ENCODE data around the gene GBA3. TPM values are rescaled to one million over a fixed set of nuclear protein-coding genes. Genes with fewer than 3 reads are reported as not detected.

GBA3 gene
- polyA plus RNA-seq, result not detected in 2 replicates
- polyA minus RNA-seq, result not detected in 2 replicates

- no peaks in the 10 kb centered on the region for H3K27me3 ChIP-seq (ENCODE audit: insufficient read depth, low read depth, low read length)
- H3K36me3 ChIP-seq (ENCODE audit: insufficient read depth, low read length), result no peaks in the 10 kb centered on the region
- no peaks in the 10 kb centered on the region for H3F3A ChIP-seq (ENCODE audit: insufficient read depth, low read length, poor library complexity, severe bottlenecking)
- H3K27ac ChIP-seq (ENCODE audit: low read length), result no peak within 1 kb of the TSS
- no peak within 1 kb of the TSS for H3K4me2 ChIP-seq (ENCODE audit: low read length)
- no peak within 1 kb of the TSS for H3K9ac ChIP-seq (ENCODE audit: low read length)
- no peak within 1 kb of the TSS for H3K4me3 ChIP-seq (ENCODE audit: low read length)
- TF ChIP-seq EZH2 (IDR thresholded peaks at IDR 0.05; ENCODE audit: borderline replicate concordance, insufficient read depth, low read length, poor library complexity, severe bottlenecking) (no peak), MXI1 (conservative IDR thresholded peaks at IDR 0.05; ENCODE audit: poor library complexity, severe bottlenecking) (no peak), POLR2AphosphoS5 (IDR thresholded peaks at IDR 0.05) (no peak), TAF1 (IDR thresholded peaks at IDR 0.05; ENCODE audit: low read depth) (no peak), SMC3 (conservative IDR thresholded peaks at IDR 0.05; ENCODE audit: poor library complexity) (no peak), RAD21 (conservative IDR thresholded peaks at IDR 0.05) (no peak), EP300 (conservative IDR thresholded peaks at IDR 0.05; ENCODE audit: poor library complexity, severe bottlenecking) (no peak), CTCF (IDR thresholded peaks at IDR 0.05; ENCODE audit: poor library complexity, severe bottlenecking) (no peak)
- TF ChIP-seq, protein P1, sequence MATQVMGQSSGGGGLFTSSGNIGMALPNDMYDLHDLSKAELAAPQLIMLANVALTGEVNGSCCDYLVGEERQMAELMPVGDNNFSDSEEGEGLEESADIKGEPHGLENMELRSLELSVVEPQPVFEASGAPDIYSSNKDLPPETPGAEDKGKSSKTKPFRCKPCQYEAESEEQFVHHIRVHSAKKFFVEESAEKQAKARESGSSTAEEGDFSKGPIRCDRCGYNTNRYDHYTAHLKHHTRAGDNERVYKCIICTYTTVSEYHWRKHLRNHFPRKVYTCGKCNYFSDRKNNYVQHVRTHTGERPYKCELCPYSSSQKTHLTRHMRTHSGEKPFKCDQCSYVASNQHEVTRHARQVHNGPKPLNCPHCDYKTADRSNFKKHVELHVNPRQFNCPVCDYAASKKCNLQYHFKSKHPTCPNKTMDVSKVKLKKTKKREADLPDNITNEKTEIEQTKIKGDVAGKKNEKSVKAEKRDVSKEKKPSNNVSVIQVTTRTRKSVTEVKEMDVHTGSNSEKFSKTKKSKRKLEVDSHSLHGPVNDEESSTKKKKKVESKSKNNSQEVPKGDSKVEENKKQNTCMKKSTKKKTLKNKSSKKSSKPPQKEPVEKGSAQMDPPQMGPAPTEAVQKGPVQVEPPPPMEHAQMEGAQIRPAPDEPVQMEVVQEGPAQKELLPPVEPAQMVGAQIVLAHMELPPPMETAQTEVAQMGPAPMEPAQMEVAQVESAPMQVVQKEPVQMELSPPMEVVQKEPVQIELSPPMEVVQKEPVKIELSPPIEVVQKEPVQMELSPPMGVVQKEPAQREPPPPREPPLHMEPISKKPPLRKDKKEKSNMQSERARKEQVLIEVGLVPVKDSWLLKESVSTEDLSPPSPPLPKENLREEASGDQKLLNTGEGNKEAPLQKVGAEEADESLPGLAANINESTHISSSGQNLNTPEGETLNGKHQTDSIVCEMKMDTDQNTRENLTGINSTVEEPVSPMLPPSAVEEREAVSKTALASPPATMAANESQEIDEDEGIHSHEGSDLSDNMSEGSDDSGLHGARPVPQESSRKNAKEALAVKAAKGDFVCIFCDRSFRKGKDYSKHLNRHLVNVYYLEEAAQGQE (IDR thresholded peaks at IDR 0.05; ENCODE audit: borderline replicate concordance), result no peak
- H3K9me3 ChIP-seq (ENCODE audit: low read length), result no peaks in the 10 kb centered on the region
- no peaks in the 10 kb centered on the region for H4K20me1 ChIP-seq (ENCODE audit: insufficient read depth)
- H3K9me2 ChIP-seq (ENCODE audit: insufficient read depth, low read length), result no peaks in the 10 kb centered on the region
- H3K79me2 ChIP-seq (replicated peaks; ENCODE audit: insufficient read depth, low read length), result no peaks in the 10 kb centered on the region
- H2AFZ ChIP-seq (ENCODE audit: low read depth, low read length), result no peak within 1 kb of the TSS
Measured at GRCh38 chr4:22692736-22693135, at the start of gene GBA3. Gene GBA3 (plus strand): TSS chr4:22692937.

- no peaks in the 10 kb centered on the region for H4K20me1 ChIP-seq (ENCODE audit: insufficient read depth)
- no peak overlapping the region for H3K4me2 ChIP-seq (ENCODE audit: low read length)
- no peaks in the 10 kb centered on the region for H3K27me3 ChIP-seq (ENCODE audit: insufficient read depth, low read depth, low read length)
- no peak overlapping the region for H2AFZ ChIP-seq (ENCODE audit: low read depth, low read length)
- H3K36me3 ChIP-seq (ENCODE audit: insufficient read depth, low read length), result no peaks in the 10 kb centered on the region
- H3K27ac ChIP-seq (ENCODE audit: low read length), result no peak overlapping the region
- no peaks in the 10 kb centered on the region for H3K79me2 ChIP-seq (replicated peaks; ENCODE audit: insufficient read depth, low read length)
- TF ChIP-seq EZH2 (IDR thresholded peaks at IDR 0.05; ENCODE audit: borderline replicate concordance, insufficient read depth, low read length, poor library complexity, severe bottlenecking), result no peak
- no peak for TF ChIP-seq SMC3 (conservative IDR thresholded peaks at IDR 0.05; ENCODE audit: poor library complexity)
- TF ChIP-seq CTCF (IDR thresholded peaks at IDR 0.05; ENCODE audit: poor library complexity, severe bottlenecking), result no peak
- TF ChIP-seq, protein P1 (IDR thresholded peaks at IDR 0.05; ENCODE audit: borderline replicate concordance), result no peak
- TF ChIP-seq POLR2AphosphoS5 (IDR thresholded peaks at IDR 0.05), result no peak
- no peak overlapping the region for H3K4me3 ChIP-seq (ENCODE audit: low read length)
- H3K9me3 ChIP-seq (ENCODE audit: low read length), result no peaks in the 10 kb centered on the region
- H3K9ac ChIP-seq (ENCODE audit: low read length), result no peak overlapping the region
- H3F3A ChIP-seq (ENCODE audit: insufficient read depth, low read length, poor library complexity, severe bottlenecking), result no peaks in the 10 kb centered on the region
- no peaks in the 10 kb centered on the region for H3K9me2 ChIP-seq (ENCODE audit: insufficient read depth, low read length)
Measured at GRCh38 chr4:22643952-22644351, 48.8 kb upstream of the GBA3 start.
